ENCODE measurements around the gene PPP2R5C. TPM values are rescaled to one million over a fixed set of nuclear protein-coding genes. Genes with fewer than 3 reads are reported as not detected.

Gene PPP2R5C
- total RNA-seq, 1 donor from 2014 or later: 170 TPM

DNA sequence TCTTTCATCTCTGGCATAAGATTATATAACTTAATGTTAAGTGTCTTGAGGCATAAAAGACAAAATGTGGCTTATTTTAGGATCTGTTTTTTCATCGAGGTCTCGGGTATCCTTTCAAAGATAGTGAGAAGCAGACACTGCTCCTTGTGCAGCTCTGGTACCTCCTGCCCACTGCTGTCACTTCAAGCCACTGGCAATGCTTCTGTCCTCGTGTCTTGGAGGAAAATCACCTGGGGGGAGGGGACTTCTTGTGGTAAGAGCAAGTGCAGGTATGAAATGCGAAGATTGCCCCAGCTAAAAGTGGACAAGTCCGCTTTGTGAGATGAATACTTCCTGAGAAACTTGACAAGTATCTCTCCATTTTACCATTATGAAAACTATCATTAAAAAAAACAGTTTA is 165.1 kb downstream of the PPP2R5C start:
- H3K27ac Mint-ChIP-seq: no peak overlapping the region
- H3K9me3 Mint-ChIP-seq: no peaks in the 10 kb centered on the region
- H3K36me3 Mint-ChIP-seq (ENCODE audit: low read depth): peaks cover 17% of the 10 kb centered on the region
- no peak for DNase-seq (ENCODE audit: low spot score)
- no peaks in the 10 kb centered on the region for H3K27me3 Mint-ChIP-seq (ENCODE audit: low read depth)
- H3K4me1 Mint-ChIP-seq (ENCODE audit: low read depth): no peaks in the 10 kb centered on the region
- H3K4me3 Mint-ChIP-seq (ENCODE audit: low read depth): no peak overlapping the region
- intact Hi-C loops (cut with micrococcal nuclease): no loop called here

DNA sequence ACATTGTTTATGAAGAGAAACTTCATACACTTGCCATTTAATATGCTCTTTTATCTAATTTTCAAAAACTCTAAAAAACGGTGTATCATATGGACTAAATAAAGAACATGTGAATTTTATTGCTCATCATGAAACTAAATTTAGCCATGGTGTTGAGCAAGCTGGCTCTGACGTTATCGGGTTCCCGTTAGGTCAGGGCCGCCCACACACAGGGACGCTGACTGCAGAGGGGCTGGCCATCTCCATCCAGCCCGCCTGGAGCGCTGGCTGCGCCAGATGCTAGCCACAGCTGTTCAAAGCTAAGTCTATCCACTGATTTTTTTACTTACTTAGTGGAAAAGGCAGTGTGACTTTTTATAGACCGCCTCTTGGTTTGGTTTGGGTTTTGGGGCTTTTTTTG is 166.3 kb downstream of the PPP2R5C start:
- no peaks in the 10 kb centered on the region for H3K9me3 Mint-ChIP-seq
- intact Hi-C loops (cut with micrococcal nuclease): no loop called here
- no peaks in the 10 kb centered on the region for H3K4me1 Mint-ChIP-seq (ENCODE audit: low read depth)
- DNase-seq (ENCODE audit: low spot score): no peak
- no peaks in the 10 kb centered on the region for H3K27me3 Mint-ChIP-seq (ENCODE audit: low read depth)
- H3K4me3 Mint-ChIP-seq (ENCODE audit: low read depth): no peak overlapping the region
- peaks cover 12% of the 10 kb centered on the region for H3K36me3 Mint-ChIP-seq (ENCODE audit: low read depth)
- no peak overlapping the region for H3K27ac Mint-ChIP-seq

DNA sequence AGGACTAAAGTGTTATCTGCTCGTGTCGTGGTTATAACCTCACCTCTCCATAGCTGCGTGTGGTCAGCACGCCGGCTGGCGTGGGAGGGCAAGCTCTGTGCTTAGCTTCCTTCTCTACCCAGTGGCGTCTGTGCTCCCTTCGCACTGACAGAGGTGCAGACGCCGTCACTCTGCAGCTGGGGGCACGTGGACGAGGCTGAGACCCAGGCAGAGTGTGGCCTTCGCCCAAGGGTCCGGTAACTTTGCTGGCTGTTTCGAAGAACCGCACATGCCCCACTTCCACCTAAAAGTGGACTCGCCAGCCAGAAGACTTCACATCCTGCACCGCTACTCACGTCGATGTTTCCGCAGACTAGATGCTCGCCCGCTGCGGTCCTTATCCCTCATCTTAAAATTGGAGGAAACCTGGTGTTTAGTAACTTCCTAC is 166.9 kb downstream of the PPP2R5C start:
- peaks cover 9% of the 10 kb centered on the region for H3K36me3 Mint-ChIP-seq (ENCODE audit: low read depth)

DNA sequence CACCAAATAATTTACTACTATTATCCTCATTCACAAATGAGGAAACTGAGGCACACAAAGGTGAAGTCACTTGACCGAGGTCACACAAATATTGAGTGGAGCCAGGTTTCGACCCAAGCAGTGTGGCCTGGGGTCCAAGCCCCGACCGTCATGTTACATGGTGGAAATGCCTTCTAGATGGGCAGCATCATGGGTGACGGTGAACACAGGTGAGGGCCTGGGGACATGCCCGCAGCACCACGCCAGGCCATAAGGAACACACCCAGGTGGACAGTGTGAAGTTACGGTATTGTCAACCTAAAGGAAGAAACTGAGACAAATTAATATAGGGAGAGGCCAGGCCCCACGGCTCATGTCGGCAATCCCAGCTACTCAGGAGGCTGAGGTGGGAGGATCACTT is 167.6 kb downstream of the PPP2R5C start:
- no peaks in the 10 kb centered on the region for H3K4me1 Mint-ChIP-seq (ENCODE audit: low read depth)
- no peak for DNase-seq (ENCODE audit: low spot score)
- H3K27ac Mint-ChIP-seq: no peak overlapping the region
- H3K4me3 Mint-ChIP-seq (ENCODE audit: low read depth): no peak overlapping the region
- H3K9me3 Mint-ChIP-seq: no peaks in the 10 kb centered on the region
- H3K27me3 Mint-ChIP-seq (ENCODE audit: low read depth): no peaks in the 10 kb centered on the region
- intact Hi-C loops (cut with micrococcal nuclease): no loop called here
- peaks cover 9% of the 10 kb centered on the region for H3K36me3 Mint-ChIP-seq (ENCODE audit: low read depth)

More for the DNA sequence above, 166.9 kb downstream of the PPP2R5C start:
- H3K27ac Mint-ChIP-seq: no peak overlapping the region
- H3K4me1 Mint-ChIP-seq (ENCODE audit: low read depth): no peaks in the 10 kb centered on the region
- H3K4me3 Mint-ChIP-seq (ENCODE audit: low read depth): no peak overlapping the region
- no peak for DNase-seq (ENCODE audit: low spot score)
- H3K9me3 Mint-ChIP-seq: no peaks in the 10 kb centered on the region
- intact Hi-C loops (cut with micrococcal nuclease): no loop called here
- H3K27me3 Mint-ChIP-seq (ENCODE audit: low read depth): no peaks in the 10 kb centered on the region

DNA sequence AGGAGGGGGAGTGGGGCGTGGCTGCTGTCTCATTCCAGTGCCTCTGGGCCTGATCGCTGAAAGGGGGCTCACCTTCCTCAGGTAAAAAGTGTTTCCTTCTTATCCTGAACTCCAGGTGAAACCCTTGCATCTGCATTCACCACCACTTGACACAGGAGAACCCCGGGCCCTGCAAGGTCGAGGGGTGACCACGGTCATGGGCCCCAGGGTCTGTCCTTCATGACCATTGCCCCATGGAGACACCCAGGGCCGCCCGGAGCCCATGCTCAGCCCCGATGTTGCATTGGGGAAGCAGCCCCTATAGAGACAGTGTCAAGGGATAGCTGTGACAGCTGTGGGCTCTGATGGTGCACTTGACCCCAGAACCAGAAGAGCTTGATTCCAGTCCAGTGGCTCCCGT is 168.4 kb downstream of the PPP2R5C start:
- no peak for DNase-seq (ENCODE audit: low spot score)
- H3K4me3 Mint-ChIP-seq (ENCODE audit: low read depth): no peak overlapping the region
- peaks cover 7% of the 10 kb centered on the region for H3K36me3 Mint-ChIP-seq (ENCODE audit: low read depth)
- no peaks in the 10 kb centered on the region for H3K27me3 Mint-ChIP-seq (ENCODE audit: low read depth)
- no peaks in the 10 kb centered on the region for H3K4me1 Mint-ChIP-seq (ENCODE audit: low read depth)
- intact Hi-C loops (cut with micrococcal nuclease): no loop called here
- no peaks in the 10 kb centered on the region for H3K9me3 Mint-ChIP-seq
- H3K27ac Mint-ChIP-seq: no peak overlapping the region

DNA sequence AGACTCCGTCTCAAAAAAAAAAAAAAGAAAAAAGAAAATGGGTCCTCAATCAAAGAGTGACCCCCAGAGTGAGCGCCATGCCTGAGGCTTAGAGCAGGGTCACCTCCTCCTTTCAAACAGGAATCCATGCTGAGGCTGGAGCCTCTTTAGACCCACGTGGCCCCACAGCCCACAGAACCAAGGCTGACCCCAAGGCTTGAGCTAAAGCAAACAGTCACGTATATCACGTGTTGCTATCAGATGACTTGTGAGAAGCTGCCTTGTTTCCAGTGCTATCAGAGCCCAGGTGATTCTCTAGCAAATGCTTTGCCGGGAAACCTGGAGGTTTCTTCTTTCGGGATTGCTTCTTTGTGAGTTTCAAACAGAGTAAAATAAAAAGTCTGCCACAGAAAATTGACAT is 171.2 kb downstream of the PPP2R5C start:
- no peak for DNase-seq (ENCODE audit: low spot score)
- Mint-ChIP-seq H3K27ac (no peak overlapping the region), H3K9me3 (no peaks in the 10 kb centered on the region), H3K4me1 (ENCODE audit: low read depth) (no peaks in the 10 kb centered on the region), H3K36me3 (ENCODE audit: low read depth) (peaks cover 3% of the 10 kb centered on the region), H3K27me3 (ENCODE audit: low read depth) (no peaks in the 10 kb centered on the region), H3K4me3 (ENCODE audit: low read depth) (no peak overlapping the region)
- intact Hi-C loops (cut with micrococcal nuclease): no loop called here

DNA sequence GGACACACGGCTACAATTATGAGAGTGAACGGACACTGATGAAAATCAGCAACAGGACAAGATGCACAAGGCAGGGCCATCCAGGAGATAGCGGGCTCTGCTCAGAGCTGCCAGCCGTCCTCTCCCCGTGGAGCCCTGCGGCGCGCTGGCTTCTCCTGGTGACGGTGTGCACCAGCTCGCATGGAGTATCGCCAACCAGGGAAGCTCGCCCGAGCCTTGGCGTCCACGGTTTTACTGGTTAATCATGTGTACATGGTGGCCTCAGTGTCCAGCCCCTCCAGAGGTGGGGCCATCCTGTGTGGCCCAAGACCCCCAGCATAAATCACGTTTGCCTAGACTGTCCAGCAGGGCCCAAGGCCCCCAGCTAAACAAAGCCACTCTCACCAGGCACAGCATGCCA is 171.7 kb downstream of the PPP2R5C start:
- Mint-ChIP-seq H3K27ac (no peak overlapping the region), H3K27me3 (ENCODE audit: low read depth) (peaks cover under 1% of the 10 kb centered on the region), H3K4me1 (ENCODE audit: low read depth) (no peaks in the 10 kb centered on the region), H3K36me3 (ENCODE audit: low read depth) (peaks cover 2% of the 10 kb centered on the region), H3K9me3 (no peaks in the 10 kb centered on the region), H3K4me3 (ENCODE audit: low read depth) (no peak overlapping the region)
- intact Hi-C loops (cut with micrococcal nuclease): no loop called here
- no peak for DNase-seq (ENCODE audit: low spot score)

DNA sequence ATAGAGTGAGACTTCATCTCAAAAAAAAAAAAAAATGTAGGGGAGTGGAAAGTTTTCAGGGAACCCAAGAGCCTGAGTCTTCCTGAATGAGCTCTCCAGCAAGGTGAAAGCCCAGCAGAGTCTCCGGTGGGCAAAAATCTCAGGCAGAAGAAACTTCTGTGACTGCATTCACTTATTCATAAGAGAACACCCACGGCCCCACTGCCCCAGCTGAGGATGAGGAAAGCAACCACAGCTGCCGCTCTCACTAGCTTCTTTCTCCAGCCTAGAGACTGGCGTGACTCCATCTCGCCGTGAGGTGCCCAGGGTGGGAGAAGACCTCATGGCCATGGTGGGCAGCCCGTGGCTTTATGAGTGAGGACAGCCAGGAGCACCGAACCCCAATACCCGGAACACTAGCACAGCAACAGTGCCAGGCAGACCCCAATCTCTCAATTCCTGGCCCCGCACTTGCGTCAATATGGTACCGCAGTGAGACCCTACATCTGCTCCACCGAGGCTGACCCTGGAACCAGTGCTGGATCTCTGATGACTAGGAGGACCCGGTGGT is 173.2 kb downstream of the PPP2R5C start:
- Mint-ChIP-seq H3K27me3 (ENCODE audit: low read depth) (peaks cover 9% of the 10 kb centered on the region), H3K27ac (no peak overlapping the region), H3K9me3 (no peaks in the 10 kb centered on the region), H3K4me1 (ENCODE audit: low read depth) (no peaks in the 10 kb centered on the region), H3K4me3 (ENCODE audit: low read depth) (no peak overlapping the region), H3K36me3 (ENCODE audit: low read depth) (no peaks in the 10 kb centered on the region)
- intact Hi-C loops (cut with micrococcal nuclease): no loop called here
- no peak for DNase-seq (ENCODE audit: low spot score)

DNA sequence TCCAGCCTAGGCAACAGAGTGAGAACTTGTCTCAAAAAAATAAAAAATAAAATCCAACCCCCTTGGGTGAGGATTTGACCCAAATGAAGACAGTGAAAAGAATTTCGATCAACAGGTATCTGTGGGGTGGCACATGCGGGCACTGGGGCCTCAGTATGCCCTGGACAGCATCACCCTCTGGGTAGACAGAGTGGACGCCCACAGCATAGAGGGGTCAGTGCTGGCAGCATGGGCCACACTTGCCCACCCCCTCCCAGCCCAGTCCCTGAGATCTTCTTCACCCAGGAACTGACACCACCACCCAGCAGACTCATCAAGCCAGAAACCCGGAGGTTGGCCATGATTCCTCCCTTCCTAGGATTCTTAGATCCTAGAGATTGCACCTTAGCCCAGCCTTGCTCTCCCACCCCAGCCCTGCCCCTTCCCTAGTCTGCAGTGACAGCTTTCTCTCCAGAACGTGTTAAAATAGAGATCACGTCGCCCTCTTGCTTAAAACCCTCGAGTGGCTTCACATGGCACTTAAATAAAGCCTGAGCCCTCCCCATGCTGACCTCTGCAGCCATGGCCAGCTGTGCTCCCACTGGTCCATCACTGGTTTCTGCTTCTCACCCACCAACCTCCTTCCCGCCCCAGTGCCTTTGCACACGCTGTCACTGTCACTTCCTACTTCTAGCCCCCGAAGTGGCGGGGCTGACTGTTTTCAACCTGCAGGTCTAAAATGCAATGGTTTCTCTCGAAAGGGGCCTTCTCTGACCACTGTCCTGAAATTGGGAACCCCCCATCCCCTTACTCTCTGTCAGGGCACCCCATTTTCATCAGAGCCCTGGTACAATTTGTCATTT is 176.6 kb downstream of the PPP2R5C start:
- H3K27ac Mint-ChIP-seq: no peak overlapping the region
- no peak for DNase-seq (ENCODE audit: low spot score)
- intact Hi-C loops (cut with micrococcal nuclease): no loop called here
- peaks cover 18% of the 10 kb centered on the region for H3K27me3 Mint-ChIP-seq (ENCODE audit: low read depth)
- H3K9me3 Mint-ChIP-seq: no peaks in the 10 kb centered on the region
- no peaks in the 10 kb centered on the region for H3K36me3 Mint-ChIP-seq (ENCODE audit: low read depth)
- H3K4me1 Mint-ChIP-seq (ENCODE audit: low read depth): no peaks in the 10 kb centered on the region
- no peak overlapping the region for H3K4me3 Mint-ChIP-seq (ENCODE audit: low read depth)

DNA sequence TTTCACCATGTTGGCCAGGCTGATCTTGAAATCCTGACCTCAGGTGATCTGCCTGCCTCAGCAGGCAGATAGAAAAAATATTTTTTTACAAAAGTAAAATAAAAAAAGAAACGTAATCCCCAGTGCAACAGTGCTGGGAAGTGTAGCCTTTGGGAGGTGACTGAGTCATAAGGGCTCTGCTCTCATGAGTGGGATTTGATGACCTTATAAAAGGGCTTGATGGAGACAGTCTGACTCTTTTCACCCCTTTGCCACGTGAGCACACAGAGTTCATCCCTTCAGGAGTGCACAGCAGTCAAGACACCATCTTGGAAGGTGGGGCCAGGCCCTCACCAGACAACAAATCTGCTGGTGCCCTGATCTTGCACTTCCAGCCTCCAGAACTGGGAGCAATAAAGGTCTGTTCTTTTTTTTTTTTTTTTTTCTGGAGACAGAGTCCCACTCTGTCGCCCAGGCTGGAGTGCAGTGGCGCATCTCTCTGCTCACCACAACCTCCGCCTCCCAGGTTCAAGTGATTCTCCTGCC is 178.2 kb downstream of the PPP2R5C start:
- DNase-seq (ENCODE audit: low spot score): no peak
- no peaks in the 10 kb centered on the region for H3K36me3 Mint-ChIP-seq (ENCODE audit: low read depth)
- intact Hi-C loops (cut with micrococcal nuclease): no loop called here
- no peaks in the 10 kb centered on the region for H3K9me3 Mint-ChIP-seq
- peaks cover 22% of the 10 kb centered on the region for H3K27me3 Mint-ChIP-seq (ENCODE audit: low read depth)
- H3K4me1 Mint-ChIP-seq (ENCODE audit: low read depth): no peaks in the 10 kb centered on the region
- H3K4me3 Mint-ChIP-seq (ENCODE audit: low read depth): no peak overlapping the region
- H3K27ac Mint-ChIP-seq: no peak overlapping the region

DNA sequence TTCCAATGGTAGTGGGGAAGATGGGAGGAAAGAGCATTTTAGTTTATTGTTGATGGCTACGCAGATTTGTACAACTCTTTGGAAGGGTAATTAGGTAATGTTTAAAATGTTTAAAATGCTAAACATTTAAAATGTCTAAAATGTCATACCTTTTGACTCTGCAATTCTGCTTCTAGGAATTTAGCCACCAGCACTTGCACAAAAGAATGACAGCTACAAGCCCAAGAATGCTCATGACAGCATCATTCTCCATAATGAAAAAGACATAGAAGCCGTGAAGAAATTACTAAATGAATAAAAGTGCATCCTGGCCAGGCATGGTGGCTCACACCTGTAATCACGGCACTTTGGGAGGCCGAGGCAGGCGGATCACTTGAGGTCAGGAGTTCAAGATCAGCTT is 182.9 kb downstream of the PPP2R5C start:
- DNase-seq (ENCODE audit: low spot score): no peak
- H3K27ac Mint-ChIP-seq: no peak overlapping the region
- intact Hi-C loops (cut with micrococcal nuclease): no loop called here
- peaks cover 11% of the 10 kb centered on the region for H3K4me1 Mint-ChIP-seq (ENCODE audit: low read depth)
- H3K4me3 Mint-ChIP-seq (ENCODE audit: low read depth): no peak overlapping the region
- H3K9me3 Mint-ChIP-seq: no peaks in the 10 kb centered on the region
- H3K36me3 Mint-ChIP-seq (ENCODE audit: low read depth): no peaks in the 10 kb centered on the region
- H3K27me3 Mint-ChIP-seq (ENCODE audit: low read depth): peaks cover 23% of the 10 kb centered on the region

DNA sequence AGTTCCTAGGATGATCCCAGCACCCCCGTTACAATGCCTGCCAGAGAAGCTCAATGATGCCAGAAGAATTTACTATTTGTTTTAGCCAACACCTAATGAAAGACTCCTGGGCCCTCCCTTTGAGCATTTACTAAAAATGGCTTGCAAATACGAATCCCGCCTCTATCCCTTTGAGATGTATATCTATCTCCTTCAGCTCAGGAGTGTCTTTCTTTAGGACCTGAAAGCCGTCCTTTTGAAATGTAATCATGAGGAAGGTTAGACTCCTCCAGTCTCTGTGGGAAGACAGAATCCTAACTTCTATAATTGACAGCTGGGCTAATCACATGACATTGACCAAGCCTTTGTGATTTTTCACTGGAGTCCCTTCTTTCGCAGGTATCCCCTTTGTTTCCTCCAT is 183.7 kb downstream of the PPP2R5C start:
- H3K27me3 Mint-ChIP-seq (ENCODE audit: low read depth): peaks cover 23% of the 10 kb centered on the region

DNA sequence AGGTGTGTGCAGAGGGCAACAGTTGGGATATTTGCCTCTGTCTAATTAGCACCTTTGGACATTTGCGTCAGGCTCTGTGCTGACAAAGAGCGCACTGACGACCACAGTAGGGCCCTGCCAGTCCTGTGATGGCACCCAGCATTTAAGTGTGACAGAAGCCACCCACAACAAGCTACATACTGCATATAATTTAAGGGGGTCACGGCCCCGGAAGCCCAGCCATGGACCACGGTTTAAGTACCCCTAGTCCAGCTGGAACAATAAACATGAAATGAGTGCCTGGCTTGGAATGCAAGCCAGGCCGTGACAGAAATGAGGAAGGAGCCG is 186.0 kb downstream of the PPP2R5C start:
- Mint-ChIP-seq H3K9me3 (no peaks in the 10 kb centered on the region), H3K4me1 (ENCODE audit: low read depth) (peaks cover 11% of the 10 kb centered on the region), H3K36me3 (ENCODE audit: low read depth) (no peaks in the 10 kb centered on the region), H3K27me3 (ENCODE audit: low read depth) (peaks cover 18% of the 10 kb centered on the region), H3K4me3 (ENCODE audit: low read depth) (peak overlapping the region; percentile 95), H3K27ac (peak overlapping the region; percentile 97)
- DNase-seq (ENCODE audit: low spot score): peak; percentile 27
- intact Hi-C loops (cut with micrococcal nuclease): loop anchor here (5.0 kb wide), 2 partner anchors 240 to 370 kb away; partner anchors contain the start of gene ZNF839

More for the DNA sequence above, 183.7 kb downstream of the PPP2R5C start:
- Mint-ChIP-seq H3K36me3 (ENCODE audit: low read depth) (no peaks in the 10 kb centered on the region), H3K27ac (no peak overlapping the region), H3K4me3 (ENCODE audit: low read depth) (peak overlapping the region; percentile 22), H3K9me3 (no peaks in the 10 kb centered on the region), H3K4me1 (ENCODE audit: low read depth) (peaks cover 11% of the 10 kb centered on the region)
- no peak for DNase-seq (ENCODE audit: low spot score)
- intact Hi-C loops (cut with micrococcal nuclease): loop anchor here (5.0 kb wide), 2 partner anchors 238 to 372 kb away; partner anchors contain the start of gene ZNF839

All from activated T-helper 2 cell treated with anti-CD3 and anti-CD28 coated beads, Interferon-gamma antibody, Interleukin-2, Interleukin-4, amounts not matched to agents 10 μg/mL and 5 μg/mL and 100 μg/mL, durations not matched to agents 14 hours and 24 hours and 36 hours (primary cell).